ENCODE results near the gene SUV39H1. TPM values are rescaled to one million over a fixed set of nuclear protein-coding genes. Genes with fewer than 3 reads are reported as not detected.

SUV39H1 gene
- total and polyA plus RNA-seq, 9 of the 15 experiments (the other 6 are each of a cell fraction or from before 2014, with no cell fraction given) = 4.7 to 34.7 (median 17.9) TPM

DNA sequence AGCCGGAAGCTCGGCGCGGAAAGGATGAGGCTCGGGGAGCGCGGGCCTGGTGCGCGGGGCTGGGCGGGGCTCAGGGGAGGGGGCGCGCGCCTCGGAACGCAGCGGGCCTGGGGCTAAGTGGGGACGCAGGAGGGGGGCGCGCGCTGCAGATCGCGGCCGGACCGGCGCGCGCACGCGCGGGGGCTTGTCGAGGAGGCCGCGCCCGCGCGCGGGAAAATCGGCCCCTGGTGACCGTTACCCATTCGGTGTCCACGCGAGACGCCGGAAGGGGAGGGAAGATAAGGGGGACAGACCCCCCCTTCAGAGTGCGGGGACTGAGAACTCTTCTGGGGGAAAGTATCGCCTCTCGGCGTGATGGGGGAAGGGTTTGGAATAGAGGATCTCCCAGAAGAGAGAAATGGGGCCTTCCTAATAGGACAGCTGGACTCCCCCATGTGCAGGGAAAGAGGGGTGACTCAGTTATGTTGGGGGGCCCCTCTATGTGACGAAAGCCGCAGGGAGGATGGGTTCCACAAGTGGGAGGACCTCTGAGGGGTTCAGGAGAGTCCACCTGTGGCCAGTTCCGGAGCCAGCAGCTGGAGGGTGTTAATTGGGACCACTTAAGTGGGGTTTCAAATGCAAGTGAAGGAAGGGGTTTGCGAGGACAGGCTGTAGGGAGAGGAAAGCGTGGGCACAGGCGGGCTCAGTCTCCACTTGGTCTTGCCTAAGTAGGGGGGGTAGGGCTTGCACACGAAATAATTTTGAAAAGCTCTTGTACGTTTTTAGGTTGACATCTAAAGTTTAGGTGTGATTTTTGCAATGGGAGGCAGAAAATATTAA, 584 bp downstream of the SUV39H1 start (continued):
- no peak for TF ChIP-seq YY1 (IDR thresholded peaks at IDR 0.05; ENCODE audit: borderline replicate concordance in 1 of 3, control insufficient read depth in 1 of 3, extremely low read depth in 1 of 3, insufficient read depth in 3 of 3, insufficient read length in 1 of 3, insufficient replicate concordance in 2 of 3, low read depth in 1 of 3, low read length in 2 of 3)
- TF ChIP-seq, protein P1, sequence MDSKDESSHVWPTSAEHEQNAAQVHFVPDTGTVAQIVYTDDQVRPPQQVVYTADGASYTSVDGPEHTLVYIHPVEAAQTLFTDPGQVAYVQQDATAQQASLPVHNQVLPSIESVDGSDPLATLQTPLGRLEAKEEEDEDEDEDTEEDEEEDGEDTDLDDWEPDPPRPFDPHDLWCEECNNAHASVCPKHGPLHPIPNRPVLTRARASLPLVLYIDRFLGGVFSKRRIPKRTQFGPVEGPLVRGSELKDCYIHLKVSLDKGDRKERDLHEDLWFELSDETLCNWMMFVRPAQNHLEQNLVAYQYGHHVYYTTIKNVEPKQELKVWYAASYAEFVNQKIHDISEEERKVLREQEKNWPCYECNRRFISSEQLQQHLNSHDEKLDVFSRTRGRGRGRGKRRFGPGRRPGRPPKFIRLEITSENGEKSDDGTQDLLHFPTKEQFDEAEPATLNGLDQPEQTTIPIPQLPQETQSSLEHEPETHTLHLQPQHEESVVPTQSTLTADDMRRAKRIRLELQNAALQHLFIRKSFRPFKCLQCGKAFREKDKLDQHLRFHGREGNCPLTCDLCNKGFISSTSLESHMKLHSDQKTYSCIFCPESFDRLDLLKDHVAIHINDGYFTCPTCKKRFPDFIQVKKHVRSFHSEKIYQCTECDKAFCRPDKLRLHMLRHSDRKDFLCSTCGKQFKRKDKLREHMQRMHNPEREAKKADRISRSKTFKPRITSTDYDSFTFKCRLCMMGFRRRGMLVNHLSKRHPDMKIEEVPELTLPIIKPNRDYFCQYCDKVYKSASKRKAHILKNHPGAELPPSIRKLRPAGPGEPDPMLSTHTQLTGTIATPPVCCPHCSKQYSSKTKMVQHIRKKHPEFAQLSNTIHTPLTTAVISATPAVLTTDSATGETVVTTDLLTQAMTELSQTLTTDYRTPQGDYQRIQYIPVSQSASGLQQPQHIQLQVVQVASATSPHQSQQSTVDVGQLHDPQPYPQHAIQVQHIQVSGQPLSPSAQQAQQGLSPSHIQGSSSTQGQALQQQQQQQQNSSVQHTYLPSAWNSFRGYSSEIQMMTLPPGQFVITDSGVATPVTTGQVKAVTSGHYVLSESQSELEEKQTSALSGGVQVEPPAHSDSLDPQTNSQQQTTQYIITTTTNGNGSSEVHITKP (IDR thresholded peaks at IDR 0.05; ENCODE audit: partially characterized antibody) = peak; percentile 85
- TF ChIP-seq NR2F6 (CRISPR knock-in tag; IDR thresholded peaks at IDR 0.05) = no peak
- TF ChIP-seq ZNF146 (CRISPR knock-in tag; IDR thresholded peaks at IDR 0.05; ENCODE audit: unreplicated experiment) = no peak
- TF ChIP-seq, protein P2, sequence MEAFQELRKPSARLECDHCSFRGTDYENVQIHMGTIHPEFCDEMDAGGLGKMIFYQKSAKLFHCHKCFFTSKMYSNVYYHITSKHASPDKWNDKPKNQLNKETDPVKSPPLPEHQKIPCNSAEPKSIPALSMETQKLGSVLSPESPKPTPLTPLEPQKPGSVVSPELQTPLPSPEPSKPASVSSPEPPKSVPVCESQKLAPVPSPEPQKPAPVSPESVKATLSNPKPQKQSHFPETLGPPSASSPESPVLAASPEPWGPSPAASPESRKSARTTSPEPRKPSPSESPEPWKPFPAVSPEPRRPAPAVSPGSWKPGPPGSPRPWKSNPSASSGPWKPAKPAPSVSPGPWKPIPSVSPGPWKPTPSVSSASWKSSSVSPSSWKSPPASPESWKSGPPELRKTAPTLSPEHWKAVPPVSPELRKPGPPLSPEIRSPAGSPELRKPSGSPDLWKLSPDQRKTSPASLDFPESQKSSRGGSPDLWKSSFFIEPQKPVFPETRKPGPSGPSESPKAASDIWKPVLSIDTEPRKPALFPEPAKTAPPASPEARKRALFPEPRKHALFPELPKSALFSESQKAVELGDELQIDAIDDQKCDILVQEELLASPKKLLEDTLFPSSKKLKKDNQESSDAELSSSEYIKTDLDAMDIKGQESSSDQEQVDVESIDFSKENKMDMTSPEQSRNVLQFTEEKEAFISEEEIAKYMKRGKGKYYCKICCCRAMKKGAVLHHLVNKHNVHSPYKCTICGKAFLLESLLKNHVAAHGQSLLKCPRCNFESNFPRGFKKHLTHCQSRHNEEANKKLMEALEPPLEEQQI (IDR thresholded peaks at IDR 0.05) = no peak
- no peak for TF ChIP-seq FIP1L1 (IDR thresholded peaks at IDR 0.05; ENCODE audit: low read depth, low read length, poor library complexity, severe bottlenecking)
- TF ChIP-seq MAFF (IDR thresholded peaks at IDR 0.05; ENCODE audit: low read length) = no peak
- no peak for TF ChIP-seq POLR3A (IDR thresholded peaks at IDR 0.05; ENCODE audit: borderline replicate concordance, extremely low read depth, insufficient read depth, insufficient read length)
- TF ChIP-seq ZNF75A (CRISPR knock-in tag; IDR thresholded peaks at IDR 0.05) = no peak
- TF ChIP-seq RAD21 (CRISPR knock-in tag; conservative IDR thresholded peaks at IDR 0.05 in 1 of 2, IDR thresholded peaks at IDR 0.05 in 1 of 2) = no peak
- TF ChIP-seq, protein P3, sequence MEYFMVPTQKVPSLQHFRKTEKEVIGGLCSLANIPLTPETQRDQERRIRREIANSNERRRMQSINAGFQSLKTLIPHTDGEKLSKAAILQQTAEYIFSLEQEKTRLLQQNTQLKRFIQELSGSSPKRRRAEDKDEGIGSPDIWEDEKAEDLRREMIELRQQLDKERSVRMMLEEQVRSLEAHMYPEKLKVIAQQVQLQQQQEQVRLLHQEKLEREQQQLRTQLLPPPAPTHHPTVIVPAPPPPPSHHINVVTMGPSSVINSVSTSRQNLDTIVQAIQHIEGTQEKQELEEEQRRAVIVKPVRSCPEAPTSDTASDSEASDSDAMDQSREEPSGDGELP (CRISPR knock-in tag; IDR thresholded peaks at IDR 0.05; ENCODE audit: borderline replicate concordance) = peak; percentile 67
- TF ChIP-seq KDM4B (IDR thresholded peaks at IDR 0.05; ENCODE audit: borderline replicate concordance in 2 of 2, low read depth in 1 of 2) = no peak
- TF ChIP-seq ZNF561 (CRISPR knock-in tag; conservative IDR thresholded peaks at IDR 0.05) = no peak
- no peak for TF ChIP-seq BRCA1 (IDR thresholded peaks at IDR 0.05)
- no peak for TF ChIP-seq BRCA1 (CRISPR knock-in tag; IDR thresholded peaks at IDR 0.05)
- no peak for TF ChIP-seq PCBP1 (IDR thresholded peaks at IDR 0.05; ENCODE audit: low read depth, low read length, poor library complexity, severe bottlenecking)
- TF ChIP-seq, protein P4, sequence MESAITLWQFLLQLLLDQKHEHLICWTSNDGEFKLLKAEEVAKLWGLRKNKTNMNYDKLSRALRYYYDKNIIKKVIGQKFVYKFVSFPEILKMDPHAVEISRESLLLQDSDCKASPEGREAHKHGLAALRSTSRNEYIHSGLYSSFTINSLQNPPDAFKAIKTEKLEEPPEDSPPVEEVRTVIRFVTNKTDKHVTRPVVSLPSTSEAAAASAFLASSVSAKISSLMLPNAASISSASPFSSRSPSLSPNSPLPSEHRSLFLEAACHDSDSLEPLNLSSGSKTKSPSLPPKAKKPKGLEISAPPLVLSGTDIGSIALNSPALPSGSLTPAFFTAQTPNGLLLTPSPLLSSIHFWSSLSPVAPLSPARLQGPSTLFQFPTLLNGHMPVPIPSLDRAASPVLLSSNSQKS (CRISPR knock-in tag; IDR thresholded peaks at IDR 0.05) = no peak
- no peak for TF ChIP-seq ZNF644 (tag; IDR thresholded peaks at IDR 0.05; ENCODE audit: low read depth)

Measured in K562 (cell line).